HG02885 (cell line): ENCODE measurements around the gene CPA5.

Experiments
- ATAC-seq: cut with Tn5 transposase; IDR thresholded peaks from one replicate; pipeline ENCODE4 v1.9.1; 2021; ENCODE audit warnings: mild to moderate bottlenecking; ENCODE audit not compliant: unreplicated experiment, poor library complexity

CPA5 gene

DNA sequence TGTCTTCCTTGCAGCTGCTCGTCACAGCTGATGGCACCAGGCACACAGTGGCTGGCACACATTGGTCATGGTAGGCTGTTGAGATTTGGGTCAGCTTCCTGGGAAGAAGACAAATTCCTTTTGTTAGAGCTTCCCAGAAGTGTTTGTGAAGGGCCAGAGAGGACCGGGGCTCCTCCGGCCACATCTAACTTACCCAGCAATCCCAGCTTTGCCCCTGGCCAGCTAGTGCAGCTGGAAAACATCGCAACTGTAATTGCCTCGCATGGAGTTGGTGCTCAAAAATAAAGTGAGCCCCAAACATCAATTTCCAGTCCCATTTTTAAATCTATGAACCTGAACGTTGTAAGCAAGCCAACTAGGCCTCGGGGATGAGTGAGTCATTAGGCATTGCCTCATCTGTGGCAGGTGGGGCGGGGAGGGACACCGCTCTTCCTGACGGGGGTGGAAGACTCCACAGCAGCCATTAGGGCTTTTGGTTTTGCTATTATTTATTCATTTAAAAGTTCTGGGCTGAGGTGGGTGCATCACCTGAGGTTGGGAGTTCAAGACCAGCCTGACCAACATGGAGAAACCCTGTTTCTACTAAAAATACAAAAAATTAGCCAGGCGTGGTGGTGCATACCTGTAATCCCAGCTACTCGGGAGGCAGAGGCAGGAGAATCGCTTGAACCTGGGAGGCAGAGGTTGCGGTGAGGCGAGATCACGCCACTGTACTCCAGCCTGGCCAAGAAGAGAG, 12.4 kb downstream of the CPA5 start:
- no peak for ATAC-seq

DNA sequence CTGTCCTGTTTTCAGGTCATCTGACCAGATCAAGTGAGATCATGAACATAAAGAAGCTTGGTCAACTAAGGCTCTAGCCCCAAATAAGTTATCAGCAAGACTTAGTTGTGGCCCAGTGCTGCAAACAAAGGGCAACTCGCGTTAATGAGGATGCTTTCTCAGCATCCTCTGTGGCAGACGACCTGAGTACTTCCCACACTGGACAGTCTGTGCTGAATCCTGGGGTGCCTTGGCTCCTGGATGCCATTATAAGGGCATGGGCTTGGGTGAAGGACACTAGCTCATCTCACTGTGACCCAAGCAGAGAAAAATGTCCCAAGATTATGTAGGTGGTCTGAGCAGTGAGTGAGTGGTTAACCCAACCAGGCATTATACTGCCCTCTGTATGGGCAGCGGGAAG, 13.9 kb downstream of the CPA5 start:
- no peak for ATAC-seq

DNA sequence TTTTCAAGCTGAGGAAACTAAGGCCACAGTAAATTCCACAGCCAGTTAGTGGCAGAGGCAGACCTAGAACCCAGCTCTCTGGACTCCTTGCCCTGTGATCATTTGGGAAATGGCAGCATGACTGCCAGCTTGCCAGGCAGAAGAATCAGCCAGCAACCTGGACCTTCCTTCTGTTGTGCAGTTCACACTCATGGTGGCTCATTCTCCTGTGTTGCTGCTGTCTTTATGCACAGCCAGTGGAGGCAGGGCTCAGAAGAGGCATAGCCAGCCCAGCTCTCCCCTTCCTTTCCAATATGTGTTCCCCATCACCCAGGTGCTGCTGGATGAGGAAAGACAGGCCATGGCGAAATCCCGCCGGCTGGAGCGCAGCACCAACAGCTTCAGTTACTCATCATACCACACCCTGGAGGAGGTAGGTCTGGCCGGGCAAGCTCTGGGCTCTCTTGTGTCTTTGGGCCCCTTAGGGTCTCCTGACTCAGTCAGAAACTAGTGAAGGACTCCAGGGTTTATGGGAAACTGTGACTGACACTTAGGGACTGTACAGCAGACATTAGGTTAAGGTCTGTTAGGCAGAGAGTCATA, 14.8 kb downstream of the CPA5 start:
- no peak for ATAC-seq

DNA sequence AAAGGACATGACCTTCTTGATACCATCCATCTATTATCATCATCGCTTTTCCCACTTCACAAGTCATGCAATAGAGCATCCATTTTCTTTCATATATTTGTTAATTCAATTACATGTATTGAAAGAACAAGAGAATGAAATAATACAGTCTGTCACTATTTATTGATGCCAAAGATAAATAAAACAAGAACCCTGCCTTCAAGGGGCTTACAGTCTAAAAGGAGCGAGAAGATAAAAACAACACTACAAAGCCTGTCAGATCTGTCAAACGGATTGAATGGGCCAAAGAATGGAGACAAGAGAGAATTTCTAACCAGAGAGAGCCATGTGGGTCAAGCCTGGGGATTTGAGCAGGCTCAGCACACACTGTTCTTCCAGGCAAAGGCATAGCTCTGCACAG, 15.9 kb downstream of the CPA5 start:
- ATAC-seq = no peak

DNA sequence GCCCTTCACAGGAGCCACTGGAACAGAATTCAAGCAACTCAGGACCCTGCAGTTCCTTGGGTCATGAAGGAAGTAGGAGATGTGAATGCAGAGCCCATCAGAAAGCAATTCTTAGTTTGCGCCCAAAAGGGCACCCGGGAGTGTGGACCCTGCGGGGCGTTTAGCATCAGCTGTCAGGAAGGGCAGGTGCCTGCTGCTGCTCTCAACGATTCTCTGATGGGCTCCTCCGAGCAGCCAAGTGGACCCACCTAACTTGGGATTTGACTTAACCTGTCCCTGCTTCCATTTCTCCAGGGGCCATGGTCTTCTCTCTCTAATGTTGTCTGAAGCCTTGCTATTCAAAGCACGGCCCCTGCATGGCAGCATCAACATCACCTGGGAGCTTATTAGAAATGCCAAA, 17.1 kb downstream of the CPA5 start:
- no peak for ATAC-seq

DNA sequence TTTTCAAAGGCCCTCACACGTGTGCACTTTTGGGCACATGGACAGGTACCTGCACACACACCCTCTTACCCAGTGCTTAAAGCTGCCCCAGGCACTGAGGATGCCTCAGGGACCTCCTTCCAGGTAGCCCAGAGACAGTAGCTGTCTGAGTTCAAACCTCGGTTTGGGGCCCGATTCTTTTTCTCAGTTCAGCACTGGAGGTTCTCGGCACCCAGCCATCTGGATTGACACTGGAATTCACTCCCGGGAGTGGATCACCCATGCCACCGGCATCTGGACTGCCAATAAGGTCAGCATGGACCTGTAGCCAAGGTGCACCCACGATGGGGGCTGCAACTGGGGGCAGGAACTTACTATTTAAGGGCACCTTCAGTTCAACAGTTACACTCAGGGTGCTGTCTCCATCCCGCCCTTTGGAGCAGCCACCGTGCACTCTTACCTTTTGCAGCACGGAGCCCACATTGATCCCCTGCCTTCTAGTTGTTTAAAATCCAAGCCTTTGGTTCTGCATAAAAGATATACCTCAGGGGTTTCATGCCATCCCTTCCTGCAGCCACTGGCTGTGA, 17.7 kb downstream of the CPA5 start:
- ATAC-seq = no peak

DNA sequence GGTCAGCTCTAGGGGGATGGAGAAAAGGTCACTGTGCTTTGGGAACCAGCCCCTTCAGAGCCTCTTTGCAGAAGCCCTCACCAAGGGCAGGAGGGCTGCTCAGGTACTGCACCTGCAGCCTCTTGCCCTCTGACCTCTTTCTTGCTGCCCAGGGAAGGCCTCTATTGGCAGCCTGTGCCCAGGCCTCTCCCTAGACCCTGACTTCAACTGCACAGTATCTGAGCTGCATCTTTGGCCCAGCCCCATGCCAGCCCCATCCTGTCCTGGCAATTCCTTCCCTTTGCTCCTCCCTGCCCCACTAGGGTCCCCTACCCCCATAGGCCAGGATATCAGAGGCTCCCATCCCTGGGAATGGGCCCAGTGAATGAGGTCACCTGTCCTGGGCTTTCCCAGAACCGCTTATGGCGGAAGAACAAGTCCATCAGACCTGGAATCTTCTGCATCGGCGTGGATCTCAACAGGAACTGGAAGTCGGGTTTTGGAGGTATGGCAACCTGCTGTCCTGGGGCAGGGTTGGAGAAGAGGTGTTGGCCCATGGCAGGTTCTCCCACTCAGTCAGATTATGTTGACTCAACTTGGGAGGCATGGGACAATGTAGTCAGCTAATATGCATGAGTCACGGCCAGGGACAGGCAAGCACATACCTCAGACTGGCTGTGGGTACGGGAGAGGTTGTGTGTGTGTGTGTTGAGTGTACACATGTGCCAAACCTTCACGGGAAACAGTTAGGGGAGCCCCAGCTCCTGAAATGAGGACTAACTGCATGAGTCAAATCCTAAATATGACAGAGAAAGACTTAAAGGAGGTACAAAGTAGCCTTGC, 18.6 kb downstream of the CPA5 start:
- no peak for ATAC-seq

DNA sequence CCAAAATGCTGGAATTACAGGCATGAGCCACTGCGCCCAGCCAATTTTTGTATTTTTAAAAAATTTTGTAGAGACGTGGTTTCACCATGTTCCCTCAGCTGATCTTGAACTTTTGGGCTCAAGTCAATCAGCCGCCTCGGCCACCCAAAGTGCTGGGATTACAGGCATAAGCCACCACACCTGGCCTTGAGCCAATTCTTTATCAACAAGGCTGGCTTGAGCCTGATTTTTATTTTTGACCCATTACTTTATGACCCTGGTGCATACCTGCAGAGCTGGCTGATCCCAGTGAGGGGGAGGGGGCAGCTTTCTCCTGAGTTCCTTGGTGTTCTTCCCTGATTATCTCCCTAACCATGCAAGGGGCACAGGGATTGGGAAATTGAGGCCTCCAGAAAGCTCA, 19.8 kb downstream of the CPA5 start:
- ATAC-seq = no peak

DNA sequence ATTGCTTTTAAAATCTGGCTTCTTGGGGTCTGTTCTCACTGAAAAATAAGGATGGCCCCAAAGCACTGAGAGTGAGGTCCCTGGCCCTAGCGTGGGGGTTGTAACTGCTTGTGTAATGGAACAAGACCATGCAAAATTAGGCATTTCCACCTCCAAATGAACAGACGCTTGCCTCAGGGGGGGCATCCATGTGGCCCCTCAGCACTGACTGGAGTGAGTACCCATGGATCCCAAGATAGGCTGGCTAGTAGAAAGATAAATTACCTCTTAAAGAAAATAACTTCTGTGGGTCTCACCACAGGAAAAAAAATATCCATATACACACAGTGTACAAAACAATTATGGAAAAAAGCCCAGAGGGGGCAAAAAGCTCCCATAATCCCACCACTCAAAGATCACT, 20.5 kb downstream of the CPA5 start:
- ATAC-seq = no peak

DNA sequence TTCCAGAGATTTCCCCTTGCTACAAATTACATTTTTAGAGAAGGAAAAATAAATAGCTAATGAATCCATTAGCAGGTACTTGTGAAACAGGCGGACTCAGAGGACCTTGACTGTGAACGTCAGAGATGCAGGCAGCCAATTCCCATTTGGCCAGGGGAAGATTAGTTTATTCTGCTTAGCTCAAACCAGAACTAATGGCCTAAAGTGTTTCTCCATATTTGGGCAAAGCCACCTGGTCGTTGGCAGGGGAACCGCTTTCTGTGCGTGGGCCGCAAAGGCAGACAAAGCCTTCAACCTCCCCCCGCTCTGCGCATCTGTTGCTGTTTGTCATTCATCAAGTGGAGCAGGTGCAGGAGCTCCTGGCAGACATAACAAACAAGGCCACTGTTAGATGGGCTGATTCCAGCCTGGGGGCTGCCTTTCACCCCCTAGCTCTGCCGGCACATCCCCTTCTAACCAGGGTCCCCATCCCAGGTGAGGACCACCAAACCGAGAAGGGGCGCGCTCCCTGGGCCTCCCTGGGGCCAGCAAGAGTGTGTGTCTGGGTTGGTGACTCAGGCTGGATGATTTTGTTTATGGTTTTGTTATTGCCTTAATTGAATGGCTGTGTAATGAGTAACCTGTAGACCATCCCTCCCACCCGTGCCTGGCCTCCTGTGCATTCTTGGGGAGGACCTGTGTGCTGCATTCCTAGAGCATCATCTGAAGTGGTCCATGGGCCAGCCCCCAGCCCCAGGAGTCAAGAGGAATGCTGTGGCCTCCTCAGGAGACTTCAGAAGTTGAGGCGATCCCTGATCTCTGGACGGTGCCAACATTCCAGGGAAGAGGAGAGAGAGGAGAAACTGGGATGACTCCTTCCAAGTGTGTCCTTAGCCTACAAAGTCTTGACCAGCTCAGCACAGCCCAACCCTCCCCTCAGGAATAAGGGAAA, 21.2 kb downstream of the CPA5 start:
- ATAC-seq = no peak

DNA sequence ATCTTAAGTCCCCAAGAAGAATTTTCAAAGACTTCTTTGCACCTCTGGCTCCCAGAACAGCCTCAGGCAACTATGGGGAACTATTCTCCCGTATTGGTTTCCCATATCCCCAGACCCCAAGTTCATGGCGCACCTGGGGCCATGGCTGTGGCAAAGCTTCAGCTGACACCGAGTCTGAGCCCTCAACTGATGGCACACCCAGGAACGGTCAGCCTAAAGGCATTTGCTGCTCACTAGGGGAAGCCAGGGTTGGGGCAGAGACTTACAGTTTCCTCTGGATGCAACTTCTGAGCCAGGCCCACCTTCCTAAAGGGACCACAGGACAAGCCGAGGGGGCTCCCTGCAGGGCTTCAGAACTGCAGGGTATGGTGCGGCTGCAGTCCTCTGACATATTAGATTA, 21.9 kb downstream of the CPA5 start:
- no peak for ATAC-seq

DNA sequence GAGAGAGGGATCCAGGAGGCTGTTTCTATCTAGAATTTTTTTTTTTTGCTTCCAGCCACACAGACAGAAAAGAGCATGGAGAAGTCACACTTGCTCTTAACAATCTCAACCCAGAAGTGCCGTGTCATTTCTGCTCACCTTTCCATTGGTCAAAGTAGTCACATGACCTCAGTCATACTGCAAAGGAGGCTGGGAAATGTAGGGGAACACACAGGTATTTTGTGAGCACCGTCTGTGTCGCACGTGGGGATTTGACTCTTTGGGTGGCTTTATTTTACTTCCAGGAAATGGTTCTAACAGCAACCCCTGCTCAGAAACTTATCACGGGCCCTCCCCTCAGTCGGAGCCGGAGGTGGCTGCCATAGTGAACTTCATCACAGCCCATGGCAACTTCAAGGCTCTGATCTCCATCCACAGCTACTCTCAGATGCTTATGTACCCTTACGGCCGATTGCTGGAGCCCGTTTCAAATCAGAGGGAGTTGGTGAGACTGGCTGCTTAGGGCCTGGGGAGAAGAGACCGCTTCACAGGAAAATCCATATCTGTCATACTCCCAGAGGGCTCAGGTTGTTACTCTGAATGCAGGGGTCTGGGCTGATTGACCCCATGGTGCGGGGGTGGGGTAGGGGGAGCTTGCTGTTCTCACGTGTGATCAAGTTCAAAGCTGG, 22.6 kb downstream of the CPA5 start:
- ATAC-seq = no peak

DNA sequence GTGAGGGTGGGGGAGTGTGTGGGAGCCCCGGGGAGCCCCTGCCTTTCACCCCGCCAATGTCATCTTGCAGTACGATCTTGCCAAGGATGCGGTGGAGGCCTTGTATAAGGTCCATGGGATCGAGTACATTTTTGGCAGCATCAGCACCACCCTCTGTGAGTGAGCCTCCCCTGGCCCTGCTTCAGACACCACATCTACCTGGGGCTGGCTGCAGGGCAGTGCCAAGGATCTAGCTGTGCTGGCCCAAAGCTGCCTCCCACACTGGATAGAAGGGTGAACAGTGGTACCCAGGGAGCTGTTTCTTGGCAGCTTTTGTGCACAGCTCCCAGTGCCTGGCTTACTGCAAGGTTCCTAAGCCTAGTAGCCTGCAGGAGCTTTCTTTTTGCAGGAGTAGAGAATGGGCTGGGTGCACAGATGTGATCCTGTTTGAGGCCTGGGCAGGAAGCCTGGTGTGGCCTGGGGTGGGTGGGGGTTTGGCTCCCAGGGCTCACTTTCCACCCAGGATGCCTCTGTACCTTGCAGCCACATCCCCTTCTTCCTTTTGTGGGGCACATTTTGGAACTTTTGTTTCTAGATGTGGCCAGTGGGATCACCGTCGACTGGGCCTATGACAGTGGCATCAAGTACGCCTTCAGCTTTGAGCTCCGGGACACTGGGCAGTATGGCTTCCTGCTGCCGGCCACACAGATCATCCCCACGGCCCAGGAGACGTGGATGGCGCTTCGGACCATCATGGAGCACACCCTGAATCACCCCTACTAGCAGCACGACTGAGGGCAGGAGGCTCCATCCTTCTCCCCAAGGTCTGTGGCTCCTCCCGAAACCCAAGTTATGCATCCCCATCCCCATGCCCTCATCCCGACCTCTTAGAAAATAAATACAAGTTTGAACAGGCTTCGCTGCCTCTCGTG, 23.5 kb downstream of the CPA5 start:
- no peak for ATAC-seq

DNA sequence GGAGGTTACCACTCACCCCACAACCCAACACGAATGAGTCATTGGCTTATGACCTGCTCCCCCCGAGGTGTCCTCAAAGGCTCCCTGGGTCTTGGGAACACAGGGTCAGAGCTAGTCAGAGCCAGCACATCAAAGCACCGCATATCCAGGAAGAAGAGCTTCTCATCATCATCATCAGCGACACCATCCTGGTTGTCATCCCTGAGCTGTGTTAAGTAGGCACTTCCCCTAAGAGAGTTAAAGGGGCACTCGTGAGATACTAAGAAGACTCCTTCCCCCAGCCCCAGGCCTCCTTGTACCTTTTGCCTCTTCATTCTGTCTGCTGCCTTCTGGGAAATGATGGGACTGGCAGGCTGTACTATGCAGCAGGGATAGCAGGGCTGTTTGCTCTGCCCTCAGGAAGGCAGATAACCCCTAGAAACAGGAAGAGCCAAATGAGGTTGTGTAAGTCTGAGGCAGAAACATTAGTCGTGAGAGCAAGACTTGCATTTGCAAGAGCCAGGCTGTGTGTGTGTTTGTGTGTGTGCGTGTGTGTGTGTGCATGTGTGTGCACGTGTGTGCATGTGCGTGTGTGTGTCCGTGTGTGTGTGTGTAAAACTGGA, 24.6 kb downstream of the CPA5 start:
- ATAC-seq = no peak

DNA sequence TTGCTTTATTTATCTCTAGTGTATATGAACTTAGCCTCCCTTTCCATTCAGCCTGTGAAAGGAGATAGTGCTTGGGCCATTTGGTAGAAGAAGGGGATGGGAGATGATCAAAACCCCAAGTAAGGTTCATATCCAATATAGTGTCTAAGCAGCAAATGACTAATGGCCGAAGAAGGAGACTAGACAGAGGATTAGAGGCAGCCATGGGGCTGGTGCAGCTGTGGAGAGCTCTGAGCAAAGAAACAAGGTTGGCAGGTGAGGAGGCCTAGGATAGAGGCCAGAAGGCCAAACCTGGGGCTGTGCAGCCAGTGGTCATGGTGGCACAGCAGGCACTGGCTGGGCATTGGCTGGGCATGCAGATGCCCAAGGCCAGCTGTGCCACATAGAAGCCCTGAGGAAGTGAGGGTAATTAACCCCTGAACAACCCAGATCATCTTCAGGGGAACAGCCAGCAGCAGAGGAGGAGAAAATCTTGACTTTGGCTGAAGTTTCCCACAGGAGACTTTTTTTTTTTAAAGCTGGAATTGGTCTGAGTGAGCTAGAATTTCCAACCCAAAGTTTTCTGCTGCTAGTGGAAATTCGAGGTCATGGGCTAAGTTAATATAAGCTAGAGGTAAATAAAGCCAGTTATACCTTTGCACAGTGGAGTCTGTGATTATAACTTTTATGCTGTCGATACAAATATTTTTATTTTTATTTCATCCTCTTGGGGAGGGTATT, 25.4 kb downstream of the CPA5 start:
- no peak for ATAC-seq

DNA sequence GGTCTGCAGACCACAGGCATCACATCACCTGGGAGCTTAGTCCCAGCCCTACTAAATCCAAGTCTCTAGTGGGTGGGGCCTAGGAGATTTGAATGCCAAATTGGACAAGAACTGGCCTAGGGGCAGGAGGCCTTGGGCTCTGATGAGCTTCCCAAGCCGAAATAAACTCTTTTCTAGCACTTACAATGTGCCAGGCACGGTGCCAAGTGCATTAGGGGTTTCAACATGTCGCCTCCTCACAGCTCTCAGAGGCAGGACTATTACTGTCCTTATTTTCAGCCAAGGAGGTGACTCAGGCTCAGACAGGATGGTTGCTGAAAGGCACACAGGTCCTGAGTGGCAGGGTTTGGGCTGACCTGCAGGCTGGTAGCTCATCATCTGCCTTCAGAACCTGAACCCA, 26.4 kb downstream of the CPA5 start:
- ATAC-seq = no peak

DNA sequence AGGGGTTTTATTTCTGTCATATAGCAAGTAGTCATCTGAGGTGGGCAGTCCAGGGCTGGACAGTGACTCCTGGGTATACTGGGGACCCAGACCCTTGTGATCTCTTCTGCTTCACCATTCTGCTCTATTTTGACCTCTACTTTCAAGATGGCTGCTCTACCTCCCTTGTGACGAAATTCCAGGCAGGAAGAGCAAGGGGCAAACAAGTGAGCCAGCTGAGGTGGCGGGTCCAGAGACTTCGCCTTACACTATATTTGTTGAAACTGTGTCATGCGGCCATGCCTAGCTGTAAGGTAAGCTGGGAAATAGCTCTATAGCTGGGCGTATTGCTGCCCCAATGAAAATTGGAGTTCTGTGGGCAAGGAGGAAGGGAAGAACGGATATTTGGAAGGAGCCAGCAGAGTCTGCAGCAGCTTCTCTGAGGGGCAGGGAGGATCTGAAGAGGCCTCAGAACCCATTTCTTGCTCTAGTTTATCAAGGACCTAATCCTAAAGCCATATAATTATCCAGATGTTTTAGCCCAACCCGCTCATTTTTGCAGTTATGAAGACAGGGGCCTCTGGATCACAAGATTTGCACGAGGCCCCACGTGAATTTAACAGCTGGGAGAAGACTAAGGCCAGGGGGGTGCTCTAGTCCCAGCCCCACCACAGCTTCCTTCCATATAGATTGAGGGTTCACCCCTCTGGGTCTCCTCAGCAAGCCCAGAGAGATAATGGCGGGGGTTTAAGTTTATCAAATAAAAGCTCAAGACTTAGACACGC, 28.0 kb downstream of the CPA5 start:
- no peak for ATAC-seq
